Panc1 (cell line): ENCODE data around the gene FER1L5.

Experiments
- POLR2AphosphoS5 ChIP-seq: IDR thresholded peaks from 2 replicates; pipeline ENCODE4 v1.6.1; 2012; ENCODE audit warnings: mild to moderate bottlenecking, low read depth, low read length, moderate library complexity
- REST ChIP-seq, 2 experiments: IDR thresholded peaks; 2 replicates each; pipeline ENCODE4 v1.6.1; 2011 to 2012; ENCODE audit warnings: low read depth in 2 of 2, control low read depth in 1 of 2, low read length in 1 of 2, mild to moderate bottlenecking in 1 of 2, moderate library complexity in 1 of 2; ENCODE audit not compliant: insufficient read depth in 1 of 2
- TCF7L2 ChIP-seq: IDR thresholded peaks from 2 replicates; pipeline ENCODE4 v1.6.1; 2011; ENCODE audit warnings: mild to moderate bottlenecking, low read depth, low read length, inconsistent platforms
- TF ChIP-seq, protein P1 (sequence below): fragments of 450-650 bp; IDR thresholded peaks from 2 replicates; pipeline ENCODE4 v1.5.1; 2017; ENCODE audit warnings: mild to moderate bottlenecking

DNA sequence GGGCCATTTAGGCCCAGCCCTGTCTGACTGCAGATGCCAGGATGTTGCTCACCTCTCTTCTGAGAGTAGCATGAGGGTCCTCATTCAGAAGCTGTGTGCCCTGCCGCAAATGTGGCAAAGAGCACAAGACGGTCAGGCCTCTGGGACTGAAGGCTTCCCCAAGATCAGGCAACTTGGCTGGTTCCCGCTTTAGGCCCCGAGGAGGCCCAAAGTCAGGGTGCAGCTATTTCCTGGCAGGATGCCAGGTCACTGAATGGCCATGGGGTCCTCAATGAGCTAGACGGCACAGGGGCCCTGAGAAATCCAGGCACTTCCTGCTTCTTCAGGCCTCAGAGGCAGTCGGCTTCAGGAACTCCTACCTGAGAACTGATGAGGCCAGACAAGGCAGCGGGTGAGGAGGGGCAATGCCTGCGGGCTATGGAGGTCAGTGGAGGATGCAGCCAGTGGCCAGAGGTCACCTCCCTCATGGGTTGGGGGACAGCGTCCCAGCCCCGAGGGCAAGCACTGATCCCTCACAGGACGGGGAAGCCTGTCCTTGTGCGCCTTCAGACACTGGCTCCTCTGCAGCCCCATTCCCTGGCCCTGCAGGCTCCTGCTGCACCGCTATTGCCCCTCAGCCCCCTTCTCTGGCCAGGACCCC lies 52.4 kb downstream of the FER1L5 start:
- TF ChIP-seq, protein P1, sequence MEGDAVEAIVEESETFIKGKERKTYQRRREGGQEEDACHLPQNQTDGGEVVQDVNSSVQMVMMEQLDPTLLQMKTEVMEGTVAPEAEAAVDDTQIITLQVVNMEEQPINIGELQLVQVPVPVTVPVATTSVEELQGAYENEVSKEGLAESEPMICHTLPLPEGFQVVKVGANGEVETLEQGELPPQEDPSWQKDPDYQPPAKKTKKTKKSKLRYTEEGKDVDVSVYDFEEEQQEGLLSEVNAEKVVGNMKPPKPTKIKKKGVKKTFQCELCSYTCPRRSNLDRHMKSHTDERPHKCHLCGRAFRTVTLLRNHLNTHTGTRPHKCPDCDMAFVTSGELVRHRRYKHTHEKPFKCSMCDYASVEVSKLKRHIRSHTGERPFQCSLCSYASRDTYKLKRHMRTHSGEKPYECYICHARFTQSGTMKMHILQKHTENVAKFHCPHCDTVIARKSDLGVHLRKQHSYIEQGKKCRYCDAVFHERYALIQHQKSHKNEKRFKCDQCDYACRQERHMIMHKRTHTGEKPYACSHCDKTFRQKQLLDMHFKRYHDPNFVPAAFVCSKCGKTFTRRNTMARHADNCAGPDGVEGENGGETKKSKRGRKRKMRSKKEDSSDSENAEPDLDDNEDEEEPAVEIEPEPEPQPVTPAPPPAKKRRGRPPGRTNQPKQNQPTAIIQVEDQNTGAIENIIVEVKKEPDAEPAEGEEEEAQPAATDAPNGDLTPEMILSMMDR = no peak
- TF ChIP-seq TCF7L2 = no peak
- no peak for TF ChIP-seq POLR2AphosphoS5
- no peak for TF ChIP-seq REST (IDR thresholded peaks at IDR 0.05; ENCODE audit: insufficient read depth in 1 of 2, low read depth in 2 of 2, low read length in 1 of 2)
